H1 (cell line): ENCODE data around the gene MFSD6L. TPM values are rescaled to one million over a fixed set of nuclear protein-coding genes. Genes with fewer than 3 reads are reported as not detected.

Experiments used
- CTCF ChIA-PET: fragments of 300-600 bp; sonication (Branson Sonifier 250); formaldehyde crosslinking; loops from one replicate; lab custom pipeline; 2021; ENCODE audit not compliant: partially characterized antibody; lab: Charles Lee
- POLR2A ChIA-PET: fragments of 300-600 bp; sonication (Branson Sonifier 250); formaldehyde crosslinking; loops from one replicate; lab custom pipeline; 2021; ENCODE audit warnings: inconsistent platforms; ENCODE audit not compliant: partially characterized antibody; lab: Charles Lee
- DNase-seq, 2 experiments: peaks; one replicate each; pipeline versions ENCODE4 v3.0.0 to v3.0.0-alpha.2; 2010 to 2022; ENCODE audit warnings: low spot score in 2 of 2, low read depth in 1 of 2, mixed read lengths in 1 of 2
- FAIRE-seq: peaks from 2 replicates; lab custom pipeline; 2011; peaks lifted over from hg19 to GRCh38; lab: Jason Lieb, UNC
- H2AFZ ChIP-seq: 2 replicates; pipeline ENCODE4 v1.8.1; 2012; ENCODE audit warnings: low read length, inconsistent platforms
- H2AK5ac ChIP-seq: 2 replicates; pipeline ENCODE4 v1.6.1; 2013; ENCODE audit warnings: low read depth, low read length
- H2BK120ac ChIP-seq: replicated peaks from 2 replicates; pipeline ENCODE3; 2013; ENCODE audit warnings: low read depth, low read length, inconsistent platforms
- H2BK12ac ChIP-seq: 2 replicates; pipeline ENCODE4 v1.6.1; 2013; ENCODE audit warnings: low read depth, low read length
- H2BK15ac ChIP-seq: 2 replicates; pipeline ENCODE4 v1.6.1; 2013; ENCODE audit warnings: low read length
- H2BK20ac ChIP-seq: 2 replicates; pipeline ENCODE4 v1.6.1; 2013; ENCODE audit warnings: low read length
- H2BK5ac ChIP-seq: 2 replicates; pipeline ENCODE4 v1.6.1; 2013; ENCODE audit warnings: low read depth, low read length
- H3K14ac ChIP-seq: 2 replicates; pipeline ENCODE4 v1.6.1; 2013; ENCODE audit warnings: inconsistent platforms; ENCODE audit not compliant: insufficient read length
- H3K18ac ChIP-seq: 2 replicates; pipeline ENCODE4 v1.6.1; 2013; ENCODE audit warnings: low read length; ENCODE audit errors: extremely low read depth
- H3K23ac ChIP-seq: 2 replicates; pipeline ENCODE4 v1.6.1; 2013; ENCODE audit warnings: inconsistent platforms; ENCODE audit not compliant: insufficient read length
- H3K23me2 ChIP-seq: 2 replicates; pipeline ENCODE4 v1.6.1; 2013; ENCODE audit warnings: low read depth, low read length
- H3K27ac ChIP-seq: 2 replicates; pipeline ENCODE4 v1.6.1; 2011; ENCODE audit warnings: low read depth, low read length, inconsistent platforms
- H3K27me3 ChIP-seq, 4 experiments: replicated peaks in 1 of 4; 1 replicate in 1 of 4; 2 replicates in 3 of 4; pipeline versions ENCODE4 v1.6.1 to v1.8.1; 2011 to 2013; ENCODE audit warnings: low read length in 3 of 4, mild to moderate bottlenecking in 3 of 4, inconsistent platforms in 2 of 4, mixed read lengths in 2 of 4, moderate library complexity in 1 of 4; ENCODE audit not compliant: control insufficient read depth in 3 of 4, insufficient read depth in 3 of 4; ENCODE audit errors: extremely low read depth in 1 of 4
- H3K36me3 ChIP-seq, 4 experiments: 2 replicates each; pipeline versions ENCODE4 v1.6.1 to v1.8.1; 2011 to 2013; ENCODE audit warnings: mild to moderate bottlenecking in 4 of 4, low read length in 3 of 4, moderate library complexity in 2 of 4, control low read depth in 1 of 4, inconsistent platforms in 1 of 4; ENCODE audit not compliant: insufficient read depth in 4 of 4, control insufficient read depth in 2 of 4
- H3K4ac ChIP-seq: replicated peaks from 2 replicates; pipeline ENCODE3; 2013; ENCODE audit warnings: low read length, low read depth, mixed read lengths, inconsistent platforms; ENCODE audit not compliant: insufficient read length
- H3K4me1 ChIP-seq, 4 experiments: replicated peaks in 1 of 4; 1 replicate in 1 of 4; 2 replicates in 3 of 4; pipeline versions ENCODE4 v1.6.1 to v1.8.1; 2011 to 2013; ENCODE audit warnings: low read length in 3 of 4, inconsistent platforms in 2 of 4, mixed read lengths in 1 of 4; ENCODE audit not compliant: insufficient read depth in 4 of 4, control insufficient read depth in 3 of 4
- H3K4me2 ChIP-seq, 2 experiments: 2 replicates each; pipeline versions ENCODE4 v1.6.1 to v1.8.1; 2011 to 2013; ENCODE audit warnings: low read depth in 2 of 2, low read length in 2 of 2, control low read depth in 1 of 2, inconsistent platforms in 1 of 2, mild to moderate bottlenecking in 1 of 2; ENCODE audit not compliant: insufficient read depth in 1 of 2
- H3K4me3 ChIP-seq, 4 experiments: fragments of 200-600, 300-600 bp in 1 of 4; sonication (generic), shearing (Covaris generic), sonication (Bioruptor Twin) in 1 of 4; 2 replicates each; pipeline versions ENCODE4 v1.5.1 to v1.8.1; 2011 to 2016; ENCODE audit warnings: low read length in 4 of 4, low read depth in 3 of 4, control low read depth in 2 of 4, inconsistent platforms in 2 of 4, mild to moderate bottlenecking in 2 of 4, mixed read lengths in 1 of 4, moderate library complexity in 1 of 4; ENCODE audit not compliant: insufficient read depth in 2 of 4; ENCODE audit errors: extremely low read depth in 1 of 4
- H3K56ac ChIP-seq: replicated peaks from 2 replicates; pipeline ENCODE3; 2013; ENCODE audit warnings: low read depth, mild to moderate bottlenecking, mixed read lengths, low read length, inconsistent platforms; ENCODE audit not compliant: insufficient read length
- H3K79me1 ChIP-seq: 2 replicates; pipeline ENCODE4 v1.6.1; 2013; ENCODE audit warnings: low read depth, low read length, control low read depth
- H3K79me2 ChIP-seq, 2 experiments: 2 replicates each; pipeline versions ENCODE4 v1.6.1 to v1.8.1; 2012 to 2013; ENCODE audit warnings: low read length in 2 of 2, mild to moderate bottlenecking in 2 of 2, inconsistent platforms in 1 of 2; ENCODE audit not compliant: insufficient read depth in 2 of 2, control insufficient read depth in 1 of 2
- H3K9ac ChIP-seq, 4 experiments: replicated peaks in 1 of 4; 1 replicate in 1 of 4; 2 replicates in 3 of 4; pipeline versions ENCODE4 v1.6.1 to v1.8.1; 2011 to 2013; ENCODE audit warnings: low read depth in 3 of 4, low read length in 3 of 4, control low read depth in 2 of 4, mild to moderate bottlenecking in 2 of 4, moderate library complexity in 2 of 4, inconsistent platforms in 1 of 4; ENCODE audit errors: extremely low read depth in 1 of 4
- H3K9me3 ChIP-seq, 2 experiments: 2 replicates each; pipeline versions ENCODE4 v1.6.1 to v1.8.1; 2012 to 2013; ENCODE audit warnings: mild to moderate bottlenecking in 2 of 2, moderate library complexity in 2 of 2, control low read depth in 1 of 2, inconsistent platforms in 1 of 2, low read depth in 1 of 2, low read length in 1 of 2, mixed read lengths in 1 of 2; ENCODE audit not compliant: insufficient read depth in 2 of 2
- H4K20me1 ChIP-seq, 2 experiments: replicated peaks in 1 of 2; 2 replicates each; pipeline versions ENCODE3 to v1.8.1; 2011 to 2013; ENCODE audit warnings: inconsistent platforms in 2 of 2, low read length in 2 of 2, mild to moderate bottlenecking in 1 of 2; ENCODE audit not compliant: insufficient read depth in 2 of 2, control insufficient read depth in 1 of 2
- H4K5ac ChIP-seq: 2 replicates; pipeline ENCODE4 v1.6.1; 2013; ENCODE audit warnings: low read length, low read depth, mixed read lengths, inconsistent platforms; ENCODE audit not compliant: insufficient read length
- H4K8ac ChIP-seq: 2 replicates; pipeline ENCODE4 v1.8.0; 2013; ENCODE audit warnings: mild to moderate bottlenecking, moderate library complexity, low read length, inconsistent platforms; ENCODE audit not compliant: insufficient read depth; ENCODE audit errors: extremely low read depth
- H4K91ac ChIP-seq: replicated peaks from 2 replicates; pipeline ENCODE3; 2013; ENCODE audit warnings: low read length, mixed read lengths, inconsistent platforms; ENCODE audit not compliant: insufficient read length
- CBX5 ChIP-seq: fragments of 300-800, 300-1000 bp; sonication (generic); IDR thresholded peaks from 2 replicates; pipeline ENCODE4 v1.7.1; 2016; ENCODE audit warnings: antibody characterized with exemption, low read length, low read depth
- GABPA ChIP-seq: IDR thresholded peaks from 2 replicates; pipeline ENCODE4 v1.6.1; 2011; ENCODE audit warnings: mild to moderate bottlenecking, low read length, moderate library complexity, borderline replicate concordance; ENCODE audit not compliant: insufficient read depth
- HDAC6 ChIP-seq: IDR thresholded peaks from one replicate; pipeline ENCODE4 v1.7.1; 2012; ENCODE audit warnings: low read depth, mild to moderate bottlenecking, inconsistent platforms, low read length, moderate library complexity
- POLR2A ChIP-seq, 2 experiments: IDR thresholded peaks; 1 replicate in 1 of 2; 2 replicates in 1 of 2; pipeline ENCODE4 v1.6.1; 2011; ENCODE audit warnings: low read depth in 2 of 2, low read length in 2 of 2, mild to moderate bottlenecking in 2 of 2; ENCODE audit errors: control extremely low read depth in 1 of 2
- RBBP5 ChIP-seq: IDR thresholded peaks from 2 replicates; pipeline ENCODE4 v1.7.1; 2012; ENCODE audit warnings: low read depth, mild to moderate bottlenecking, inconsistent platforms, low read length, moderate library complexity, borderline replicate concordance
- RNF2 ChIP-seq: fragments of 200-900, 300-1000 bp; sonication (generic); IDR thresholded peaks from 2 replicates; pipeline ENCODE4 v1.7.1; 2016; ENCODE audit warnings: borderline replicate concordance, low read depth, mild to moderate bottlenecking, antibody characterized with exemption, low read length; ENCODE audit not compliant: poor library complexity, severe bottlenecking; ENCODE audit errors: missing control alignments
- SAP30 ChIP-seq: fragments of 300-600 bp; sonication (generic); IDR thresholded peaks from 2 replicates; pipeline ENCODE4 v1.7.1; 2012; ENCODE audit warnings: low read length, moderate library complexity, mild to moderate bottlenecking, inconsistent platforms; ENCODE audit not compliant: insufficient read depth, insufficient replicate concordance
- SP2 ChIP-seq: IDR thresholded peaks from 2 replicates; pipeline ENCODE4 v1.6.1; 2012; ENCODE audit warnings: mild to moderate bottlenecking, low read length, inconsistent platforms
- SP4 ChIP-seq: IDR thresholded peaks from 2 replicates; pipeline ENCODE4 v1.6.1; 2012; ENCODE audit warnings: low read length, inconsistent platforms
- TCF12 ChIP-seq: IDR thresholded peaks from 2 replicates; pipeline ENCODE4 v1.6.1; 2011; ENCODE audit warnings: low read depth, mild to moderate bottlenecking, low read length
- YY1 ChIP-seq: IDR thresholded peaks from 2 replicates; pipeline ENCODE4 v1.6.1; 2011; ENCODE audit warnings: low read depth, mild to moderate bottlenecking, low read length
- whole genome bisulfite sequencing, 2 experiments: shearing (Covaris generic) in 1 of 2; methylation state at CpG; one replicate each; pipeline versions ENCODE4 v1.1.6 to v1.1.7; 2013 to 2015; ENCODE audit warnings: low lambda C conversion rate in 2 of 2, mixed read lengths in 2 of 2, inconsistent platforms in 1 of 2, low coverage in 1 of 2, missing lambda C conversion rate in 1 of 2; ENCODE audit not compliant: insufficient replicate concordance in 2 of 2, insufficient coverage in 1 of 2, insufficient read length in 1 of 2; ENCODE audit errors: extremely low coverage in 1 of 2, missing lambda C conversion rate in 1 of 2; 5-methylcytosine and 5-hydroxymethylcytosine counted together
- polyA plus RNA-seq, 7 experiments: library from polyadenylated mRNA; depleted of rRNA in 3 of 7; stranded (reverse) in 5 of 7; unstranded in 2 of 7; fragments of >200 nt in 5 of 7; fragments of 200-250 nt in 2 of 7; gene quantifications; 1 replicate in 5 of 7; 2 replicates in 1 of 7; 4 replicates in 1 of 7; pipeline versions ENCODE4 v1.2.1 to v1.2.3, GENCODE V29; 2011 to 2013; ENCODE audit warnings: missing spikeins in 2 of 7, mixed read lengths in 2 of 7
- total RNA-seq: library from RNA; stranded (reverse); fragmentation: NEBNext Ultra II Directional; extraction: Animal tissue kit (Norgen Biotek cat#: 25700); gene quantifications from 2 replicates; pipeline ENCODE4 v1.2.1, GENCODE V29; 2021

MFSD6L gene
- total and polyA plus RNA-seq, 2 of the 8 experiments (the other 6 are each of a cell fraction or from before 2014, with no cell fraction given), result 2.6 to 2.7 TPM

GRCh38 chr17:8800656-8801055 lies 1.5 kb upstream of the MFSD6L start:
- Histone ChIP-seq H3K9ac (no peak overlapping the region), H3K14ac (no peak overlapping the region), H3K23ac (no peak overlapping the region), H3K9me3 (no peaks in the 10 kb centered on the region), H4K91ac (no peak overlapping the region), H4K5ac (no peak overlapping the region), H3K4me1 (peaks cover 0 to 19% (median 9%) of the 10 kb centered on the region in 4 experiments; a peak in 6 of 7 replicates), H2BK15ac (no peak overlapping the region), H2BK5ac (no peak overlapping the region), H3K4ac (no peak overlapping the region), H2AFZ (no peak overlapping the region), H3K18ac (no peak overlapping the region), H3K4me2 (no peak overlapping the region), H2AK5ac (no peak overlapping the region), H4K20me1 (no peaks in the 10 kb centered on the region), H2BK12ac (no peak overlapping the region), H3K4me3 (no peak overlapping the region), H3K27ac (no peak overlapping the region), H3K23me2 (peaks cover 6% of the 10 kb centered on the region; the same call in 1 of the 2 replicates), H3K56ac (no peak overlapping the region), H3K36me3 (no peaks in the 10 kb centered on the region)
- 88% methylated on average over 2 of the region's 2 CpGs; no CpG with 5 or more reads in 1 of the 2 experiments for WGBS, 2 experiments
- DNase-seq (peak in 1 of 2 experiments; percentile 14), FAIRE-seq (no peak)
- TF ChIP-seq RNF2 (no peak), SP4 (no peak), POLR2A (IDR thresholded peaks at IDR 0.05; ENCODE audit: control extremely low read depth in 1 of 2, low read depth in 2 of 2, low read length in 2 of 2) (no peak), SP2 (no peak), HDAC6 (no peak), TCF12 (no peak), GABPA (no peak), SAP30 (no peak), CBX5 (no peak), RBBP5 (no peak), YY1 (no peak)
- TF ChIP-seq, all 59 proteins: peak for 0
- H3K79me1 ChIP-seq, result no peaks in the 10 kb centered on the region
- POLR2A ChIA-PET, result interaction anchor here (0.7 to 1.2 kb wide), 2 partner anchors 68 to 94 kb away, joined by 3 read pairs; no protein-coding TSS in a partner anchor
- no peaks in the 10 kb centered on the region for H3K79me2 ChIP-seq
- CTCF ChIA-PET, result interaction anchor here (0.7 to 8.2 kb wide), 10 partner anchors 15 to 319 kb away, joined by 3 to 107 read pairs (median 6); no protein-coding TSS in a partner anchor
- no peak overlapping the region for H4K8ac ChIP-seq
- peaks cover 0 to 6% (median 1%) of the 10 kb centered on the region in 4 experiments; a peak in 3 of 7 replicates for H3K27me3 ChIP-seq
- no peak overlapping the region for H2BK20ac ChIP-seq
- H2BK120ac ChIP-seq, result no peak overlapping the region
